RWPE1 (cell line): ENCODE results near the gene WASL.

Source experiments
- CTCF ChIA-PET: fragments of 350-600 bp; sonication (Branson Sonifier 250); formaldehyde crosslinking; extraction: SDS; loops from one replicate; lab custom pipeline; 2021; lab: Yijun Ruan, JAX
- POLR2A ChIA-PET: fragments of 400-600 bp; formaldehyde crosslinking; extraction: SDS; loops from one replicate; lab custom pipeline; 2020; ENCODE audit warnings: antibody characterized with exemption; ENCODE audit not compliant: low non-redundant PET; lab: Yijun Ruan, JAX
- DNase-seq: peaks from one replicate; pipeline ENCODE4 v3.0.0; 2012; ENCODE audit warnings: low spot score
- H3K27ac ChIP-seq: fragments of 450-650 bp; 2 replicates; pipeline ENCODE4 v1.5.1; 2017
- TF ChIP-seq, protein P1 (sequence below): fragments of 450-650 bp; conservative IDR thresholded peaks from 2 replicates; pipeline ENCODE4 v1.5.1; 2017; ENCODE audit warnings: low read depth, mild to moderate bottlenecking

The WASL gene

DNA sequence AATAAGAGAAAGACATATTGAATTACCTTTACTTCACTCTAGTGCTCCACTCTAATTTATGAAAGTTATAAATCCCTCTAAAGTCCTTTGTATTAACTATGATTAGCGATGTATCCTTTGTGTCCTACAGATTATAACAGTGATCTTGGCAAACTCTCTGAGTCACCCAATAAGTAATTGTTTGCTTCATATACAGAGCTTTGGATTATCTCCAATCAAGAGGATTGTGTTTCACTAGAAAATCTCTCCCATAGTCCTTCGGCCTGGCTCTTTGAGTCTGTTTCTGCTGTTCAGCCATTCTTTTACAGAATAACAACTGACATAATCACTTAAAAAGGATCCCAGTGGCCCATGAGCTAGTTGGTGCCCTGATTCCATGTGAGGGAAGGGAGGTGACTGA is 83.6 kb downstream of the WASL start:
- CTCF ChIA-PET: interaction anchor here (0.8 kb wide), 1 partner anchor 133 kb away, joined by 6 read pairs; no protein-coding TSS in a partner anchor
- no peak overlapping the region for H3K27ac ChIP-seq
- POLR2A ChIA-PET: no interaction called here
- TF ChIP-seq, protein P1, sequence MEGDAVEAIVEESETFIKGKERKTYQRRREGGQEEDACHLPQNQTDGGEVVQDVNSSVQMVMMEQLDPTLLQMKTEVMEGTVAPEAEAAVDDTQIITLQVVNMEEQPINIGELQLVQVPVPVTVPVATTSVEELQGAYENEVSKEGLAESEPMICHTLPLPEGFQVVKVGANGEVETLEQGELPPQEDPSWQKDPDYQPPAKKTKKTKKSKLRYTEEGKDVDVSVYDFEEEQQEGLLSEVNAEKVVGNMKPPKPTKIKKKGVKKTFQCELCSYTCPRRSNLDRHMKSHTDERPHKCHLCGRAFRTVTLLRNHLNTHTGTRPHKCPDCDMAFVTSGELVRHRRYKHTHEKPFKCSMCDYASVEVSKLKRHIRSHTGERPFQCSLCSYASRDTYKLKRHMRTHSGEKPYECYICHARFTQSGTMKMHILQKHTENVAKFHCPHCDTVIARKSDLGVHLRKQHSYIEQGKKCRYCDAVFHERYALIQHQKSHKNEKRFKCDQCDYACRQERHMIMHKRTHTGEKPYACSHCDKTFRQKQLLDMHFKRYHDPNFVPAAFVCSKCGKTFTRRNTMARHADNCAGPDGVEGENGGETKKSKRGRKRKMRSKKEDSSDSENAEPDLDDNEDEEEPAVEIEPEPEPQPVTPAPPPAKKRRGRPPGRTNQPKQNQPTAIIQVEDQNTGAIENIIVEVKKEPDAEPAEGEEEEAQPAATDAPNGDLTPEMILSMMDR: no peak
- DNase-seq: no peak

DNA sequence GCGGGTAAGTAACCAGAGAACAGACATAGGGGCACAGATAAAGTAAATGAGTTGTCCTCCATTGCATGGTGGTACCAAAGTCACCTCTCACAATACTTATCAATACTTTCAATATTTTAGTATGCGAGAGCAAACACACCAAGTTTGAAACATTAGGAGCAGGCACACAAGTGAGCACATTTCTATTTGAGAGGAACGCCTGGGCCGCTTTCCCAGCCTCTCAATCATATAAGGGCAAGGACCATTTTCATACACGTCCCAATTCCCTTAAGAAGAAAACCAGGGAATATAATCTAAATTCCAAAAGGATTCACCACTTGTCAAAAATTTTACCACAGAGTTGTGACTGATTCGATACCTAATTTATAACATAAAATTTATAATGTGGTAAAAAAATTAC is 85.6 kb downstream of the WASL start:
- no peak for DNase-seq
- H3K27ac ChIP-seq: no peak overlapping the region
- CTCF ChIA-PET: interaction anchor here (1.1 kb wide), 1 partner anchor 48 kb away, joined by 3 read pairs; no protein-coding TSS in a partner anchor
- TF ChIP-seq, protein P1: no peak
- POLR2A ChIA-PET: no interaction called here

DNA sequence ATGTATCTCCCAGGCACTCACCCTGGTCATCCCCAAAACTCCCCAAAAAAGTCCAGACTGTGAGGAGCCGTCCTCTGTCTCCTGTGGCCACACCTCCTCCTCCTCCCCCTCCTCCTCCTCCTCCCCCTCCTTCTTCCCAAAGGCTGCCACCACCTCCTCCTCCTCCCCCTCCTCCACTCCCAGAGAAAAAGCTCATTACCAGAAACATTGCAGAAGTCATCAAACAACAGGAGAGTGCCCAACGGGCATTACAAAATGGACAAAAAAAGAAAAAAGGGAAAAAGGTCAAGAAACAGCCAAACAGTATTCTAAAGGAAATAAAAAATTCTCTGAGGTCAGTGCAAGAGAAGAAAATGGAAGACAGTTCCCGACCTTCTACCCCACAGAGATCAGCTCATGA is 86.0 kb downstream of the WASL start:
- no peak for DNase-seq
- ChIA-PET POLR2A (no interaction called here), CTCF (interaction anchor here (1.1 kb wide), 1 partner anchor 48 kb away, joined by 3 read pairs; no protein-coding TSS in a partner anchor)
- TF ChIP-seq, protein P1: no peak
- no peak overlapping the region for H3K27ac ChIP-seq

DNA sequence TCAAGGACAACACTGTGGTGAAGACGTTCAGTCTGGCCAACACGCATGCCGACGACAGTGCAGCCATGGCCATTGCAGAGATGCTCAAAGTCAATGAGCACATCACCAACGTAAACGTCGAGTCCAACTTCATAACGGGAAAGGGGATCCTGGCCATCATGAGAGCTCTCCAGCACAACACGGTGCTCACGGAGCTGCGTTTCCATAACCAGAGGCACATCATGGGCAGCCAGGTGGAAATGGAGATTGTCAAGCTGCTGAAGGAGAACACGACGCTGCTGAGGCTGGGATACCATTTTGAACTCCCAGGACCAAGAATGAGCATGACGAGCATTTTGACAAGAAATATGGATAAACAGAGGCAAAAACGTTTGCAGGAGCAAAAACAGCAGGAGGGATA is 86.5 kb downstream of the WASL start:
- no peak overlapping the region for H3K27ac ChIP-seq
- POLR2A ChIA-PET: no interaction called here
- no peak for DNase-seq
- TF ChIP-seq, protein P1: no peak
- CTCF ChIA-PET: interaction anchor here (0.6 to 1.1 kb wide), 2 partner anchors 27 to 47 kb away, joined by 3 read pairs; no protein-coding TSS in a partner anchor

DNA sequence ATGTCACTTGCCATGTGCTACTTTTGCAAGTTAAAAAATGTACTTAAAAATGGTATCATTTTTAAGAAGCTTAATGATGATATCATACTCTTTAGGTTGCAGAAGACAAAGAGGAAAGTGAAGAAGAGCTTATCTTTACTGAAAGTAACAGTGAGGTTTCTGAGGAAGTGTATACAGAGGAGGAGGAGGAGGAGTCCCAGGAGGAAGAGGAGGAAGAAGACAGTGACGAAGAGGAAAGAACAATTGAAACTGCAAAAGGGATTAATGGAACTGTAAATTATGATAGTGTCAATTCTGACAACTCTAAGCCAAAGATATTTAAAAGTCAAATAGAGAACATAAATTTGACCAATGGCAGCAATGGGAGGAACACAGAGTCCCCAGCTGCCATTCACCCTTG is 87.0 kb downstream of the WASL start:
- DNase-seq: no peak
- ChIA-PET CTCF (interaction anchor here (0.6 kb wide), 1 partner anchor 26 kb away, joined by 3 read pairs; no protein-coding TSS in a partner anchor), POLR2A (no interaction called here)
- TF ChIP-seq, protein P1: no peak
- H3K27ac ChIP-seq: no peak overlapping the region

DNA sequence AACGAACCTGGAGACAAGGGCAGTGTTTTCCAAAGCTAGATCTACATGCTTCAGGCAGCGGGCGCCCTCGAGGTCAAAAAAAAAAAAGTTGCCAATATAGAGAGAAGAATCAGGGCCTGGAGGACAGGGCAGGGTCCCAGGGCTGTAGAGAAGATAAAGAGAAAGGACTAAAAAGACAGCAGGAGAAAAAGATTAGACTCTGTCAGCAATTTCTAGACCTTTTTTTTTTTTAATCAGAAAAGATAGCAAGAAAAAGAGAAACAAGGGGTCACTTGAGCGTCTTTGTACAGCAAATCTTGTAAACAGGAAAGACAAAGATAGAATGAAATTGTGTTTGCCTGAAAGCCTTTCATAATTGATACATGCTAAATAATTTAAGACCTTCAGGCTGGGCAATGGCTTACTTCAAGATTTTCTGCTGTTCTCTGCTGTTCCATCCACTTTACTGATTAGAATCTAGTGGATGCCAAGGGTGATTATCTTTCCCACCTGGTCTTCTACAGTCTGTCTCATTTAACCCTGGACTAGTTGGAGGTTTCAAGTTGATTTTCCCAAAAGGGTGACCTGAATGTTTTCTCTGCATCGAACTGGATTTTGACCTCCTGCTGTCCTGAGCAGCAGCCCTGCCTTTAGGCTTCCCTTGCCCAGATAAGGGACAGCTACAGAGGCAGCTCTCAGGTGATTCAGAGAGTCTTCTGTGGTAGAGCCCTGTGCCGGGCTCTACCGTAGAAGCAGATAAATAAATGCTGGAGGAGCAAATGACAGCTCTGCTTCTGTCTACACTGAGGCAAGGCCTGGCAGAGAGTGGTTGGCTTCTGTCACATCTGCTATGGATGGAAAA is 88.1 kb downstream of the WASL start:
- CTCF ChIA-PET: no interaction called here
- POLR2A ChIA-PET: no interaction called here
- no peak for DNase-seq

More for the DNA sequence above, 88.1 kb downstream of the WASL start:
- no peak overlapping the region for H3K27ac ChIP-seq
- TF ChIP-seq, protein P1: no peak
